Liver (tissue), 9 donors: ENCODE results near the gene SMIM5. TPM values are rescaled to one million over a fixed set of nuclear protein-coding genes. Genes with fewer than 3 reads are reported as not detected.

Source experiments
- DNase-seq: peaks from one replicate; pipeline ENCODE4 v3.0.0-alpha.2; 2017; ENCODE audit warnings: low spot score
- H3K27ac ChIP-seq, 2 donors: one replicate each; pipeline ENCODE4 v1.7.0; 2013; ENCODE audit warnings: inconsistent platforms in 2 of 2, low read length in 2 of 2, control low read depth in 1 of 2, low read depth in 1 of 2, mild to moderate bottlenecking in 1 of 2
- H3K27me3 ChIP-seq, 4 donors: one replicate each; pipeline versions ENCODE4 v1.6.1 to v1.7.0; 2013; ENCODE audit warnings: low read length in 3 of 4, inconsistent platforms in 1 of 4, mild to moderate bottlenecking in 1 of 4, moderate library complexity in 1 of 4; ENCODE audit not compliant: control insufficient read depth in 4 of 4, insufficient read depth in 4 of 4
- H3K36me3 ChIP-seq, 4 donors: one replicate each; pipeline versions ENCODE4 v1.6.1 to v1.7.0; 2013; ENCODE audit warnings: low read length in 3 of 4, mild to moderate bottlenecking in 3 of 4, low read depth in 1 of 4, moderate library complexity in 1 of 4; ENCODE audit not compliant: control insufficient read depth in 4 of 4, insufficient read depth in 3 of 4
- H3K4me1 ChIP-seq, 4 donors: one replicate each; pipeline versions ENCODE4 v1.6.1 to v1.7.0; 2013; ENCODE audit warnings: low read length in 3 of 4, mild to moderate bottlenecking in 3 of 4, moderate library complexity in 1 of 4; ENCODE audit not compliant: control insufficient read depth in 4 of 4, insufficient read depth in 4 of 4
- H3K4me3 ChIP-seq, 3 donors: one replicate each; pipeline versions ENCODE4 v1.6.1 to v1.7.0; 2013; ENCODE audit warnings: low read length in 3 of 3, control low read depth in 1 of 3, low read depth in 1 of 3, mild to moderate bottlenecking in 1 of 3
- H3K9ac ChIP-seq, 2 donors: one replicate each; pipeline ENCODE4 v1.7.0; 2013; ENCODE audit warnings: low read length in 2 of 2, mild to moderate bottlenecking in 2 of 2, moderate library complexity in 2 of 2, control low read depth in 1 of 2, low read depth in 1 of 2
- H3K9me3 ChIP-seq, 4 donors: one replicate each; pipeline versions ENCODE4 v1.6.1 to v1.7.0; 2013; ENCODE audit warnings: low read length in 3 of 4; ENCODE audit not compliant: control insufficient read depth in 4 of 4
- CTCF ChIP-seq: fragments of 150-350 bp; IDR thresholded peaks from 2 replicates; pipeline ENCODE4 v1.5.1; 2017; ENCODE audit warnings: improper control_type of control experiment, low read depth, low read length; ENCODE audit not compliant: missing input control
- EGR1 ChIP-seq, 2 donors: IDR thresholded peaks; 2 replicates each; pipeline ENCODE4 v1.6.1; 2016 to 2018; ENCODE audit warnings: antibody characterized with exemption in 2 of 2, low read depth in 2 of 2
- FOXA1 ChIP-seq: IDR thresholded peaks from 2 replicates; pipeline ENCODE4 v1.6.1; 2016; ENCODE audit warnings: antibody characterized with exemption
- FOXA2 ChIP-seq: IDR thresholded peaks from 2 replicates; pipeline ENCODE4 v1.6.1; 2016; ENCODE audit warnings: antibody characterized with exemption
- GABPA ChIP-seq, 2 donors: IDR thresholded peaks in 1 of 2; conservative IDR thresholded peaks in 1 of 2; 2 replicates each; pipeline ENCODE4 v1.6.1; 2016; ENCODE audit warnings: antibody characterized with exemption in 2 of 2, mild to moderate bottlenecking in 1 of 2, moderate library complexity in 1 of 2
- HNF4A ChIP-seq, 2 donors: conservative IDR thresholded peaks; 2 replicates each; pipeline ENCODE4 v1.6.1; 2016; ENCODE audit warnings: antibody characterized with exemption in 2 of 2, mild to moderate bottlenecking in 2 of 2
- HNF4G ChIP-seq: IDR thresholded peaks from 2 replicates; pipeline ENCODE4 v1.6.1; 2016; ENCODE audit warnings: antibody characterized with exemption
- JUND ChIP-seq, 2 donors: IDR thresholded peaks; 2 replicates each; pipeline ENCODE4 v1.6.1; 2016; ENCODE audit warnings: antibody characterized with exemption in 2 of 2
- NR2F2 ChIP-seq: IDR thresholded peaks from 2 replicates; pipeline ENCODE4 v1.6.1; 2016; ENCODE audit warnings: antibody characterized with exemption
- RAD21 ChIP-seq, 2 donors: IDR thresholded peaks; 2 replicates each; pipeline ENCODE4 v1.6.1; 2016; ENCODE audit warnings: antibody characterized with exemption in 2 of 2, mild to moderate bottlenecking in 2 of 2
- RXRA ChIP-seq, 2 donors: IDR thresholded peaks; 2 replicates each; pipeline ENCODE4 v1.6.1; 2017 to 2018; ENCODE audit warnings: antibody characterized with exemption in 2 of 2, mild to moderate bottlenecking in 1 of 2
- SP1 ChIP-seq: IDR thresholded peaks from 2 replicates; pipeline ENCODE4 v1.6.1; 2018; ENCODE audit warnings: antibody characterized with exemption, mild to moderate bottlenecking
- TAF1 ChIP-seq: conservative IDR thresholded peaks from 2 replicates; pipeline ENCODE4 v1.6.1; 2016; ENCODE audit warnings: antibody characterized with exemption, mild to moderate bottlenecking
- YY1 ChIP-seq: IDR thresholded peaks from 2 replicates; pipeline ENCODE4 v1.6.1; 2016; ENCODE audit warnings: antibody characterized with exemption, mild to moderate bottlenecking
- WGBS: extraction: QIAGEN DNeasy Blood & Tissue Kit; methylation state at CpG from one replicate; pipeline ENCODE4 v1.1.7; 2013; 5-methylcytosine and 5-hydroxymethylcytosine counted together
- polyA plus RNA-seq, 2 donors: library from polyadenylated mRNA; stranded (reverse) in 1 of 2; unstranded in 1 of 2; fragments of 200-250 nt in 1 of 2; fragments of >200 nt in 1 of 2; fragmentation: Nextera tagmentation in 1 of 2; extraction: Ambion mirVana in 1 of 2; gene quantifications; one replicate each; pipeline versions ENCODE4 v1.2.1 to v1.2.3, GENCODE V29; 2013 to 2015
- total RNA-seq, 2 donors: library from RNA; depleted of rRNA; stranded (reverse); fragments of >200 nt; gene quantifications; one replicate each; pipeline ENCODE4 v1.2.3, GENCODE V29; 2014
- TF ChIP-seq, protein P1 (sequence below): IDR thresholded peaks from 2 replicates; pipeline ENCODE4 v1.6.1; 2016; ENCODE audit warnings: antibody characterized with exemption
- TF ChIP-seq, protein P2 (sequence below): IDR thresholded peaks from 2 replicates; pipeline ENCODE4 v1.6.1; 2016; ENCODE audit warnings: antibody characterized with exemption, mild to moderate bottlenecking
- TF ChIP-seq, protein P3 (sequence below): IDR thresholded peaks from 2 replicates; pipeline ENCODE4 v1.6.1; 2016; ENCODE audit warnings: antibody characterized with exemption
- TF ChIP-seq, protein P4 (sequence below): IDR thresholded peaks from 2 replicates; pipeline ENCODE4 v1.6.1; 2016; ENCODE audit warnings: antibody characterized with exemption
- donor health status: healthy.
- donor health status: healthy.
- donor health status: healthy.
- donor health status: healthy.
- donor health status: healthy.

SMIM5 gene
- total and polyA plus RNA-seq, 4 donors = 0.10 to 54.9 (median 0.18) TPM

DNA sequence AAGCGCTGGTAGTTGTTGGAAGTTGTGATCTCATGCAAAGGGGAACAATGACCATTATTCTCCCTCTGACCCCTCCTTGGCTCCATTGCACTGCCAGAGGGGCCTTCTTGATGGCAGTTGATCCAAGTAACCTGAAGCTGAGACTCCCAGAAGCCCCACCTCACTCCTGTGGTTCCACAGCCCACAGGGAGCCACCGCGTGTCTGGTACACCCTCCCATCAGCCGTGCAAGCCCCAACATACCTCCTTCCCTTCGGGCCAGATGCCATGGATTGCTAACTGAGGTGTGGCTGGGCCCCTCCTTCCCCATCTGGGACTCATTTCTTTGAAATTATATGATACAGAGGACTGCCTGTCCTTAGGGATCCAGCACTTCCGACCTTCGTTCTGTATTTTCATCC, 51.7 kb downstream of the SMIM5 start:
- H3K36me3 ChIP-seq = peaks cover 0 to 14% (median under 1%) of the 10 kb centered on the region in 4 donors
- H3K27ac ChIP-seq = no peak overlapping the region
- H3K27me3 ChIP-seq = no peaks in the 10 kb centered on the region
- no peak overlapping the region for H3K9ac ChIP-seq
- H3K4me1 ChIP-seq = no peaks in the 10 kb centered on the region
- H3K9me3 ChIP-seq = no peaks in the 10 kb centered on the region
- TF ChIP-seq, protein P1, sequence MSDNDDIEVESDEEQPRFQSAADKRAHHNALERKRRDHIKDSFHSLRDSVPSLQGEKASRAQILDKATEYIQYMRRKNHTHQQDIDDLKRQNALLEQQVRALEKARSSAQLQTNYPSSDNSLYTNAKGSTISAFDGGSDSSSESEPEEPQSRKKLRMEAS = no peak
- TF ChIP-seq, protein P2, sequence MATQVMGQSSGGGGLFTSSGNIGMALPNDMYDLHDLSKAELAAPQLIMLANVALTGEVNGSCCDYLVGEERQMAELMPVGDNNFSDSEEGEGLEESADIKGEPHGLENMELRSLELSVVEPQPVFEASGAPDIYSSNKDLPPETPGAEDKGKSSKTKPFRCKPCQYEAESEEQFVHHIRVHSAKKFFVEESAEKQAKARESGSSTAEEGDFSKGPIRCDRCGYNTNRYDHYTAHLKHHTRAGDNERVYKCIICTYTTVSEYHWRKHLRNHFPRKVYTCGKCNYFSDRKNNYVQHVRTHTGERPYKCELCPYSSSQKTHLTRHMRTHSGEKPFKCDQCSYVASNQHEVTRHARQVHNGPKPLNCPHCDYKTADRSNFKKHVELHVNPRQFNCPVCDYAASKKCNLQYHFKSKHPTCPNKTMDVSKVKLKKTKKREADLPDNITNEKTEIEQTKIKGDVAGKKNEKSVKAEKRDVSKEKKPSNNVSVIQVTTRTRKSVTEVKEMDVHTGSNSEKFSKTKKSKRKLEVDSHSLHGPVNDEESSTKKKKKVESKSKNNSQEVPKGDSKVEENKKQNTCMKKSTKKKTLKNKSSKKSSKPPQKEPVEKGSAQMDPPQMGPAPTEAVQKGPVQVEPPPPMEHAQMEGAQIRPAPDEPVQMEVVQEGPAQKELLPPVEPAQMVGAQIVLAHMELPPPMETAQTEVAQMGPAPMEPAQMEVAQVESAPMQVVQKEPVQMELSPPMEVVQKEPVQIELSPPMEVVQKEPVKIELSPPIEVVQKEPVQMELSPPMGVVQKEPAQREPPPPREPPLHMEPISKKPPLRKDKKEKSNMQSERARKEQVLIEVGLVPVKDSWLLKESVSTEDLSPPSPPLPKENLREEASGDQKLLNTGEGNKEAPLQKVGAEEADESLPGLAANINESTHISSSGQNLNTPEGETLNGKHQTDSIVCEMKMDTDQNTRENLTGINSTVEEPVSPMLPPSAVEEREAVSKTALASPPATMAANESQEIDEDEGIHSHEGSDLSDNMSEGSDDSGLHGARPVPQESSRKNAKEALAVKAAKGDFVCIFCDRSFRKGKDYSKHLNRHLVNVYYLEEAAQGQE = no peak
- TF ChIP-seq YY1 (no peak), RXRA (IDR thresholded peaks at IDR 0.05) (no peak), CTCF (no peak), JUND (IDR thresholded peaks at IDR 0.05) (no peak), FOXA1 (no peak), RAD21 (IDR thresholded peaks at IDR 0.05) (no peak), EGR1 (IDR thresholded peaks at IDR 0.05; ENCODE audit: low read depth in 2 of 2) (no peak), TAF1 (no peak)
- 83% methylated on average over 7 of the region's 7 CpGs for WGBS
- DNase-seq = no peak
- no peak overlapping the region for H3K4me3 ChIP-seq

DNA sequence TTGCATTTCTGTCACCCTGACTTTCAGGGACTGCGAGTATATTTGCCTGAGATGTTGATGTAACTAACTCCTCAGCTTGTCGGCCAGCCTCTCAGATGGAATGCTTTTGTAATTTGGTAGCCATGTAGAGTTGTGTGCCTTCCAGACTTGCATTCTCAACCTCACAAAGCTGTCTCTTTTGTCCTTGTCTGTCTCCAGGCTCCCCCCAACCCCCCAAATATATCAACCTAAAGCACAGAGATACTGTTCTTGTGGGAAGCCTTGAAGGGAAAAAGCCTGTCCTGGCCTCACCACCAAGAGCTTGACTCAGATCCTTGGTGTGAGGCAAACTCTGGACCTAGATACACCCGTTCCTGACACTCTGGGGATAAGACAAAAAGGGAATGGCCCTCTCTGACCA, 52.3 kb downstream of the SMIM5 start:
- peaks cover 0 to 11% (median under 1%) of the 10 kb centered on the region in 4 donors for H3K36me3 ChIP-seq
- H3K9me3 ChIP-seq = no peaks in the 10 kb centered on the region
- no peak for DNase-seq
- 92% methylated on average over 3 of the region's 3 CpGs for WGBS
- no peaks in the 10 kb centered on the region for H3K4me1 ChIP-seq
- no peaks in the 10 kb centered on the region for H3K27me3 ChIP-seq
- no peak overlapping the region for H3K27ac ChIP-seq
- no peak overlapping the region for H3K9ac ChIP-seq
- H3K4me3 ChIP-seq = no peak overlapping the region
- no peak for TF ChIP-seq HNF4A (conservative IDR thresholded peaks at IDR 0.05)
- TF ChIP-seq SP1 = no peak
- TF ChIP-seq HNF4G = no peak
- TF ChIP-seq FOXA2 = no peak
- TF ChIP-seq, protein P3, sequence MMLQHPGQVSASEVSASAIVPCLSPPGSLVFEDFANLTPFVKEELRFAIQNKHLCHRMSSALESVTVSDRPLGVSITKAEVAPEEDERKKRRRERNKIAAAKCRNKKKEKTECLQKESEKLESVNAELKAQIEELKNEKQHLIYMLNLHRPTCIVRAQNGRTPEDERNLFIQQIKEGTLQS = no peak
- no peak for TF ChIP-seq GABPA (IDR thresholded peaks at IDR 0.05 in 1 of 2, conservative IDR thresholded peaks at IDR 0.05 in 1 of 2)
- no peak for TF ChIP-seq RXRA (IDR thresholded peaks at IDR 0.05)
- no peak for TF ChIP-seq RAD21 (IDR thresholded peaks at IDR 0.05)
- TF ChIP-seq, protein P1 = no peak
- TF ChIP-seq EGR1 (IDR thresholded peaks at IDR 0.05; ENCODE audit: low read depth in 2 of 2) = no peak
- TF ChIP-seq YY1 = no peak
- TF ChIP-seq NR2F2 = no peak
- TF ChIP-seq, protein P4, sequence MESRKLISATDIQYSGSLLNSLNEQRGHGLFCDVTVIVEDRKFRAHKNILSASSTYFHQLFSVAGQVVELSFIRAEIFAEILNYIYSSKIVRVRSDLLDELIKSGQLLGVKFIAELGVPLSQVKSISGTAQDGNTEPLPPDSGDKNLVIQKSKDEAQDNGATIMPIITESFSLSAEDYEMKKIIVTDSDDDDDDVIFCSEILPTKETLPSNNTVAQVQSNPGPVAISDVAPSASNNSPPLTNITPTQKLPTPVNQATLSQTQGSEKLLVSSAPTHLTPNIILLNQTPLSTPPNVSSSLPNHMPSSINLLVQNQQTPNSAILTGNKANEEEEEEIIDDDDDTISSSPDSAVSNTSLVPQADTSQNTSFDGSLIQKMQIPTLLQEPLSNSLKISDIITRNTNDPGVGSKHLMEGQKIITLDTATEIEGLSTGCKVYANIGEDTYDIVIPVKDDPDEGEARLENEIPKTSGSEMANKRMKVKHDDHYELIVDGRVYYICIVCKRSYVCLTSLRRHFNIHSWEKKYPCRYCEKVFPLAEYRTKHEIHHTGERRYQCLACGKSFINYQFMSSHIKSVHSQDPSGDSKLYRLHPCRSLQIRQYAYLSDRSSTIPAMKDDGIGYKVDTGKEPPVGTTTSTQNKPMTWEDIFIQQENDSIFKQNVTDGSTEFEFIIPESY = no peak
- TF ChIP-seq, protein P2 = no peak
- TF ChIP-seq CTCF = no peak
- TF ChIP-seq JUND (IDR thresholded peaks at IDR 0.05) = no peak
- no peak for TF ChIP-seq FOXA1
